Esophagus muscularis mucosa (tissue), 4 donors: ENCODE data around the gene CTNNA3. TPM values are rescaled to one million over a fixed set of nuclear protein-coding genes. Genes with fewer than 3 reads are reported as not detected.

Experiments
- DNase-seq: peaks from one replicate; pipeline ENCODE4 v3.0.0-alpha.2; 2017; ENCODE audit errors: extremely low spot score
- H3K27ac ChIP-seq, 4 donors: fragments of 200-600 bp; sonication (generic); replicated peaks in 1 of 4; 1 replicate in 3 of 4; 2 replicates in 1 of 4; pipeline ENCODE4 v1.5.1; 2016 to 2019; ENCODE audit warnings: mild to moderate bottlenecking in 1 of 4
- H3K27me3 ChIP-seq, 4 donors: fragments of 200-600 bp; sonication (generic); one replicate each; pipeline versions ENCODE4 v1.5.1 to v1.6.0; 2016 to 2019
- H3K36me3 ChIP-seq, 4 donors: fragments of 200-600 bp; sonication (generic); one replicate each; pipeline ENCODE4 v1.5.1; 2016 to 2019
- H3K4me1 ChIP-seq, 4 donors: fragments of 200-600 bp; sonication (generic); one replicate each; pipeline ENCODE4 v1.5.1; 2016 to 2019
- H3K4me3 ChIP-seq, 4 donors: fragments of 200-600 bp; sonication (generic); 1 replicate in 2 of 4; 2 replicates in 2 of 4; pipeline ENCODE4 v1.5.1; 2016 to 2019; ENCODE audit warnings: mild to moderate bottlenecking in 4 of 4, moderate library complexity in 1 of 4
- H3K9me3 ChIP-seq, 4 donors: fragments of 200-600 bp; sonication (generic); 1 replicate in 3 of 4; 2 replicates in 1 of 4; pipeline ENCODE4 v1.5.1; 2016 to 2019
- EP300 ChIP-seq: sonication (generic); formaldehyde crosslinking; IDR thresholded peaks from one replicate; pipeline ENCODE4 v1.6.1; 2017; ENCODE audit warnings: antibody characterized with exemption
- POLR2A ChIP-seq: fragments of 450-650 bp; IDR thresholded peaks from one replicate; pipeline ENCODE4 v1.6.1; 2017; ENCODE audit warnings: antibody characterized with exemption, moderate library complexity, mild to moderate bottlenecking, low read depth
- POLR2AphosphoS5 ChIP-seq, 2 donors: sonication (generic); formaldehyde crosslinking; IDR thresholded peaks; one replicate each; pipeline ENCODE4 v1.6.1; 2017; ENCODE audit warnings: antibody characterized with exemption in 2 of 2
- WGBS: methylation state at CpG from one replicate; pipeline ENCODE4 v1.1.5; 2018; 5-methylcytosine and 5-hydroxymethylcytosine counted together
- intact Hi-C: fragments of 100-400 bp; cut with DNase I; formaldehyde crosslinking; loops from one replicate; pipeline ENCODE4 v1.15.1; 2023
- total RNA-seq, 4 donors: library from RNA; depleted of rRNA; stranded (reverse); fragments of >200 nt; gene quantifications; one replicate each; pipeline versions ENCODE4 v1.1.0 to v1.2.1, GENCODE V29; 2016
- TF ChIP-seq, protein P1 (sequence below), 3 experiments: fragments of 200-600 bp in 2 of 3; fragments of 450-650 bp in 1 of 3; sonication (generic) in 2 of 3; IDR thresholded peaks; one replicate each; pipeline ENCODE4 v1.5.1; 2017 to 2019; ENCODE audit warnings: antibody characterized with exemption in 3 of 3, mild to moderate bottlenecking in 2 of 3, moderate library complexity in 1 of 3

Gene CTNNA3
- total RNA-seq, 4 donors from 2014 or later = 5.1 to 27.8 (median 17.6) TPM

DNA sequence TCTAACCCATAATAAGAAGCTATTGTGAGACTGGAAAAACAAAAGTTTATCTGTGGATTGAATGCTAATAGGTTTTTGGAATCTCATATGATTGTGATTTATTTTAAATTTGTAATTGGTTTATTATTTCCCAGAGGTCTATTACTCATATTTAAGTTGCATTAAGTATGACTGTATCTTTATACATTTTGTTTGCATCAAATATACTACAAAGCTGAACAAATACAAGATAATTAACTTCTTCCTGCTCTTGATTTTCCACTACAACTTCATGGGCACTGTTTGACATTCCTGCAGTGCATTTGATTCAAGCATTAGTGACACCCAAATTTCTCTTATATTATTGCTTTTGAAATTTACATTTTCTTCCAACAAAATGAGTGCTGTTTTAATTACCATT lies 1073.9 kb downstream of the CTNNA3 start:
- no peaks in the 10 kb centered on the region for H3K36me3 ChIP-seq
- no peak overlapping the region for H3K4me3 ChIP-seq
- no peak for DNase-seq
- H3K4me1 ChIP-seq = no peaks in the 10 kb centered on the region
- TF ChIP-seq EP300 = no peak
- TF ChIP-seq POLR2A = no peak
- no peak for TF ChIP-seq POLR2AphosphoS5 (IDR thresholded peaks at IDR 0.05)
- TF ChIP-seq, protein P1, sequence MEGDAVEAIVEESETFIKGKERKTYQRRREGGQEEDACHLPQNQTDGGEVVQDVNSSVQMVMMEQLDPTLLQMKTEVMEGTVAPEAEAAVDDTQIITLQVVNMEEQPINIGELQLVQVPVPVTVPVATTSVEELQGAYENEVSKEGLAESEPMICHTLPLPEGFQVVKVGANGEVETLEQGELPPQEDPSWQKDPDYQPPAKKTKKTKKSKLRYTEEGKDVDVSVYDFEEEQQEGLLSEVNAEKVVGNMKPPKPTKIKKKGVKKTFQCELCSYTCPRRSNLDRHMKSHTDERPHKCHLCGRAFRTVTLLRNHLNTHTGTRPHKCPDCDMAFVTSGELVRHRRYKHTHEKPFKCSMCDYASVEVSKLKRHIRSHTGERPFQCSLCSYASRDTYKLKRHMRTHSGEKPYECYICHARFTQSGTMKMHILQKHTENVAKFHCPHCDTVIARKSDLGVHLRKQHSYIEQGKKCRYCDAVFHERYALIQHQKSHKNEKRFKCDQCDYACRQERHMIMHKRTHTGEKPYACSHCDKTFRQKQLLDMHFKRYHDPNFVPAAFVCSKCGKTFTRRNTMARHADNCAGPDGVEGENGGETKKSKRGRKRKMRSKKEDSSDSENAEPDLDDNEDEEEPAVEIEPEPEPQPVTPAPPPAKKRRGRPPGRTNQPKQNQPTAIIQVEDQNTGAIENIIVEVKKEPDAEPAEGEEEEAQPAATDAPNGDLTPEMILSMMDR (IDR thresholded peaks at IDR 0.05) = no peak
- no peak overlapping the region for H3K27ac ChIP-seq
- intact Hi-C loops = no loop called here
- H3K9me3 ChIP-seq = no peaks in the 10 kb centered on the region
- H3K27me3 ChIP-seq = no peaks in the 10 kb centered on the region

DNA sequence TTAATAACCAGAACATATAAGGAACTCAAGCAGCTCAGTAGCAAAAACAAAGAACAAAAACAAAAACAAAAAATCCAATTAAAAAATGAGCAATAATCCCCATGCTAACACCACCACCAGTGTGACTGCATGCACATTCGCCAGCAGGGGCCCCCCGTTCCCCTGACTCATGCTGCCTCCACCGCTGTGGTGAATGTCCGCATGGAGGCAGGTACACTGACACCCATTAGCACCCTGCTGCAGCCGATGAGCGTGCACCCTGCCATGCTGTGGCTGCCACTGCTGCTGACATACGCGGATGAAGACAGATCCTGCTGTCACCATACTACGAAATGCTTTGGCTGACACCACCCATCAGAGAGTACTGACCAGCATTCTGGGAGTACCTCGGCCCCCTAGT lies 1091.8 kb downstream of the CTNNA3 start:
- 94% methylated on average over 6 of the region's 10 CpGs for WGBS
- Histone ChIP-seq H3K4me3 (no peak overlapping the region), H3K4me1 (no peaks in the 10 kb centered on the region), H3K27ac (no peak overlapping the region), H3K36me3 (no peaks in the 10 kb centered on the region), H3K9me3 (peaks cover 0 to 29% (median 21%) of the 10 kb centered on the region in 4 donors), H3K27me3 (no peaks in the 10 kb centered on the region)
- no peak for DNase-seq
- intact Hi-C loops = no loop called here
- TF ChIP-seq POLR2A = no peak
- TF ChIP-seq, protein P1 (IDR thresholded peaks at IDR 0.05) = no peak
- TF ChIP-seq EP300 = no peak
- TF ChIP-seq POLR2AphosphoS5 (IDR thresholded peaks at IDR 0.05) = no peak

DNA sequence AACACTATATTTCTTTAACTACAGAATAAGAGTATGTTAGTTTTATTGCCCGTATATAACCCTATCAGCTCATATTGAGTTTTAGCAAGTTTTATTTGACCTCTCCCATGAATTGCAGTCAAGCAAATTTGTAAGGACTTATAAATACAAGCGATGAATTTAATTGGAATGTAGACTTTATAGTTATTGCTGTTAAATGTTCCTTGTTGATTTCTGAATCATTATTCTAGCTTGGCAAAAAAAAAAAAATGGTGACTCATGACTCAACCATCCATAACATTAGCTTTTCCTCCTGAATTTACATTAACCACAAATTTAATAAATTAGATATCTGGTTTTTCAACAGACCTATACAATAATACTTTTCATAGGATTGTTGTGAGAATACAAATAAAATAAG lies 1104.1 kb downstream of the CTNNA3 start:
- WGBS = 89% methylated on average over 2 of the region's 2 CpGs
- intact Hi-C loops = no loop called here
- H3K27ac ChIP-seq = no peak overlapping the region
- no peaks in the 10 kb centered on the region for H3K4me1 ChIP-seq
- no peaks in the 10 kb centered on the region for H3K36me3 ChIP-seq
- H3K9me3 ChIP-seq = peaks cover 0 to 6% (median 1%) of the 10 kb centered on the region in 4 donors
- no peak for TF ChIP-seq POLR2AphosphoS5 (IDR thresholded peaks at IDR 0.05)
- TF ChIP-seq, protein P1 (IDR thresholded peaks at IDR 0.05) = no peak
- no peak for TF ChIP-seq POLR2A
- no peak for TF ChIP-seq EP300
- no peak for DNase-seq
- no peak overlapping the region for H3K4me3 ChIP-seq
- no peaks in the 10 kb centered on the region for H3K27me3 ChIP-seq

DNA sequence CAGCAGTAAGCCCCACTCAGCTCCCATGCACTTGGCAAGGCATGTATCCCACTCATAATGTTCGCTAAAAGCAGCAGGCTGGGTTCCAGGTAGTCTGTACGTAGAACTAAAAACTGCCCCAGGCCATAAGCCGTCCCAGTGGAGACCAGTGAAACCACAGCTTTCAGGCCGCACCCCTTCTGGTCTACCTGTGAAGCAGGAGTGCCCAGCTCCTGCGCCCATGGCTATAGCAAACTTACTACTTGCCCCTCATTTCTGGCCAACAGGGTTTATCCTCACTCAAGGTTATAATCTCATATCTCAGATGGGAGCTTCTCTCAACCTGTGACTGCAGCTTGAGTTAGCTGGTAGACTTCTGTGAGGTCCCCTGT lies 1108.3 kb downstream of the CTNNA3 start:
- Histone ChIP-seq H3K36me3 (no peaks in the 10 kb centered on the region), H3K27me3 (no peaks in the 10 kb centered on the region), H3K27ac (no peak overlapping the region), H3K9me3 (no peaks in the 10 kb centered on the region), H3K4me3 (no peak overlapping the region), H3K4me1 (no peaks in the 10 kb centered on the region)
- intact Hi-C loops = no loop called here
- WGBS = 100% methylated on average over 2 of the region's 5 CpGs
- TF ChIP-seq, protein P1 (IDR thresholded peaks at IDR 0.05) = no peak
- TF ChIP-seq EP300 (no peak), POLR2A (no peak)
- no peak for DNase-seq

DNA sequence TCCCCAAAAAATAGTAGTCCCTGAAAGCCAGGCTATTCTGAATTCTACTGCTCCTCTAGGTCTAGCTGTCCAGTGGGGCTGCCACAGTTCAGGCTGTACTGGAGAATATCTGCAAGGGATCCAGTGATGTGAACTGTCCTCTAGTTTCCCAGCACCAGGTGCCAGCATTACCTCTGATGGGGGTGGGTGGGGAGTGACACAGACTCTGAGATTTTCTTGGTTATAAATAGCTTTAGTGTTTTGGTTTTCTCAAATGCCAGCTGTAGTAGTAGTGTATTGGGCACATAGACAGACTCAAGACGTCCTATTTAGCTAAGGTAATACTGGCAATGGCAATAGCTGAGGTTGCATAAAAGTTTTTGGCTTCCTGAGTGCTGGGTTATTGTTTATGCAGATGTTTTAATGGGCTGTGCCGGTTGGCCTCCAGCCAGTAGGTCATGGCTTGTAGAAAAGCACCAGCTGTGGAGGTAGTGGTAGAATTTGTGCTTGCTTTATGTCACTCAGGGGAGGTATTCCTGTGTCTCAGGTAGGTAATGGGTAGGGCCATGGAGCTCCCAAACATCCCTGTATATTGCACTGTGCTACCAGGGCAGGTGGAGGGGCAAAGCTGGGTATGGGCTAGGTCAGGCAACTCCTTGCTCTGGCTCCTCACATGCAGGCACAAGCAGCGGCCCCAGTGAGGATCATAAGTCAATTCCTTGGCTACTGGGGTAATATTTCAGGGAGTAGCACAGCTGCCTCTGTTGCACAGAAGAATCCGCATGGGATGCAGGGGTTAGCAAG lies 1108.9 kb downstream of the CTNNA3 start:
- DNase-seq = no peak
- no peaks in the 10 kb centered on the region for H3K36me3 ChIP-seq
- TF ChIP-seq EP300 (no peak), POLR2A (no peak), POLR2AphosphoS5 (IDR thresholded peaks at IDR 0.05) (no peak)
- TF ChIP-seq, protein P1 (IDR thresholded peaks at IDR 0.05) = no peak
- no peak overlapping the region for H3K4me3 ChIP-seq
- WGBS = 76% methylated on average over 4 of the region's 4 CpGs
- H3K27ac ChIP-seq = no peak overlapping the region
- no peaks in the 10 kb centered on the region for H3K4me1 ChIP-seq
- no peaks in the 10 kb centered on the region for H3K9me3 ChIP-seq
- intact Hi-C loops = no loop called here
- no peaks in the 10 kb centered on the region for H3K27me3 ChIP-seq
